ENCODE measurements around the gene CDKL1. TPM values are rescaled to one million over a fixed set of nuclear protein-coding genes. Genes with fewer than 3 reads are reported as not detected.
"Not testable (repeated sequence)": the region's sequence is repeated elsewhere in the genome, so short reads cannot be mapped to it uniquely, and the experiment has no call there.

Gene CDKL1
- total RNA-seq, 1 donor from 2014 or later, result 31.9 TPM

GRCh38 chr14:50335389-50335788, 61.3 kb downstream of the CDKL1 start:
- DNase-seq (ENCODE audit: low read depth in 2 of 2), result peak; percentile 78 to 92

- no peak for DNase-seq (ENCODE audit: low read depth in 2 of 2)
These were observed 62.5 kb downstream of the CDKL1 start for GRCh38 chr14:50334211-50334610.

GRCh38 chr14:50333014-50333509, 63.6 kb downstream of the CDKL1 start:
- peak in 1 of 2 donors; percentile 76 for DNase-seq (ENCODE audit: low read depth in 2 of 2)

- no peak for DNase-seq (ENCODE audit: low read depth in 2 of 2)
These were observed 65.1 kb downstream of the CDKL1 start for GRCh38 chr14:50331596-50331995.

- peak; percentile 94 to 98 for DNase-seq (ENCODE audit: low read depth in 2 of 2)
These were observed 75.5 kb downstream of the CDKL1 start for GRCh38 chr14:50321009-50321660.

- DNase-seq (ENCODE audit: low read depth in 2 of 2), result peak; percentile 45 to 58
These were observed 76.4 kb downstream of the CDKL1 start for GRCh38 chr14:50320283-50320682.

GRCh38 chr14:50319721-50320120, 77.0 kb downstream of the CDKL1 start:
- DNase-seq (ENCODE audit: low read depth in 2 of 2), result peak in 1 of 2 donors; percentile 14

GRCh38 chr14:50319293-50319692, 77.4 kb downstream of the CDKL1 start:
- no peak for DNase-seq (ENCODE audit: low read depth in 2 of 2)

- DNase-seq (ENCODE audit: low read depth in 2 of 2), result peak; percentile 72 to 74
These were observed 78.6 kb downstream of the CDKL1 start for GRCh38 chr14:50318031-50318626.

GRCh38 chr14:50314098-50314497, 82.6 kb downstream of the CDKL1 start:
- DNase-seq (ENCODE audit: low read depth in 2 of 2), result not testable (repeated sequence)

GRCh38 chr14:50312734-50313054, 84.0 kb downstream of the CDKL1 start:
- no peak for DNase-seq (ENCODE audit: low read depth in 2 of 2)

GRCh38 chr14:50311972-50312733, 84.5 kb downstream of the CDKL1 start, which contains the start of the genes DMAC2L and L2HGDH:
Gene DMAC2L, plus strand, starts transcription at chr14:50312324. Its CDS starts 9,164 bp downstream, at chr14:50321488.
Gene L2HGDH, minus strand, starts transcription at chr14:50312229. Its CDS starts 79 bp downstream, at chr14:50312150.
- DNase-seq (ENCODE audit: low read depth in 2 of 2), result peak; percentile 93 to 95

GRCh38 chr14:50311337-50311971, 85.2 kb downstream of the CDKL1 start:
- peak; percentile 4 to 17 for DNase-seq (ENCODE audit: low read depth in 2 of 2)

GRCh38 chr14:50310445-50310844, 86.2 kb downstream of the CDKL1 start:
- no peak for DNase-seq (ENCODE audit: low read depth in 2 of 2)

GRCh38 chr14:50308363-50308915, 88.2 kb downstream of the CDKL1 start:
- no peak for DNase-seq (ENCODE audit: low read depth in 2 of 2)

- DNase-seq (ENCODE audit: low read depth in 2 of 2), result no peak
These were observed 92.8 kb downstream of the CDKL1 start for GRCh38 chr14:50303744-50304471.

GRCh38 chr14:50301914-50302313, 94.8 kb downstream of the CDKL1 start:
- no peak for DNase-seq (ENCODE audit: low read depth in 2 of 2)

GRCh38 chr14:50299585-50299984, 97.1 kb downstream of the CDKL1 start:
- no peak for DNase-seq (ENCODE audit: low read depth in 2 of 2)

GRCh38 chr14:50290306-50290705, 106.4 kb downstream of the CDKL1 start:
- DNase-seq (ENCODE audit: low read depth in 2 of 2), result no peak

GRCh38 chr14:50288146-50288545, 108.5 kb downstream of the CDKL1 start:
- no peak for DNase-seq (ENCODE audit: low read depth in 2 of 2)

- DNase-seq (ENCODE audit: low read depth in 2 of 2), result no peak
These were observed 110.8 kb downstream of the CDKL1 start for GRCh38 chr14:50285861-50286260.
